ENCODE results near the gene GGCX. TPM values are rescaled to one million over a fixed set of nuclear protein-coding genes. Genes with fewer than 3 reads are reported as not detected.

GGCX gene
- total and polyA plus RNA-seq, 9 of the 15 experiments (the other 6 are each of a cell fraction or from before 2014, with no cell fraction given), result 14.4 to 47.1 (median 28.1) TPM

- no peak for TF ChIP-seq ZBTB43 (CRISPR knock-in tag; IDR thresholded peaks at IDR 0.05)
- no peak for TF ChIP-seq SRSF7 (optimal IDR thresholded peaks at IDR 0.05; ENCODE audit: low read depth, low read length)
- TF ChIP-seq GTF2B (IDR thresholded peaks at IDR 0.05; ENCODE audit: extremely low read depth, insufficient read length), result no peak
- no peak for TF ChIP-seq ZNF699 (CRISPR knock-in tag; IDR thresholded peaks at IDR 0.05; ENCODE audit: insufficient replicate concordance)
- no peak for TF ChIP-seq U2AF2 (optimal IDR thresholded peaks at IDR 0.05; ENCODE audit: low read depth, low read length)
- peak; percentile 26; the same call in 1 of the 2 replicates for TF ChIP-seq ZNF644 (tag; IDR thresholded peaks at IDR 0.05; ENCODE audit: low read depth)
- no peak for TF ChIP-seq MITF (IDR thresholded peaks at IDR 0.05)
- TF ChIP-seq CC2D1A (IDR thresholded peaks at IDR 0.05), result no peak
- no peak; the same call in 1 of the 2 replicates for TF ChIP-seq NR1H2 (CRISPR knock-in tag; IDR thresholded peaks at IDR 0.05)
- TF ChIP-seq TRIM24 (IDR thresholded peaks at IDR 0.05), result no peak
- TF ChIP-seq ZNF124 (CRISPR knock-in tag; IDR thresholded peaks at IDR 0.05), result no peak
- no peak for TF ChIP-seq ZNF77 (CRISPR knock-in tag; IDR thresholded peaks at IDR 0.05)
- no peak for TF ChIP-seq HNRNPUL1 (IDR thresholded peaks at IDR 0.05; ENCODE audit: low read length)
- no peak for TF ChIP-seq RERE (CRISPR knock-in tag; IDR thresholded peaks at IDR 0.05; ENCODE audit: borderline replicate concordance)
- TF ChIP-seq KAT7 (CRISPR knock-in tag; IDR thresholded peaks at IDR 0.05; ENCODE audit: borderline replicate concordance), result 0 out of 2 replicates have a peak, but pooled peaks have one; percentile 3
- TF ChIP-seq ZNF76 (CRISPR knock-in tag; IDR thresholded peaks at IDR 0.05; ENCODE audit: borderline replicate concordance), result no peak
- no peak for TF ChIP-seq ZNF311 (CRISPR knock-in tag; IDR thresholded peaks at IDR 0.05)
- no peak for TF ChIP-seq RAD51 (IDR thresholded peaks at IDR 0.05; ENCODE audit: borderline replicate concordance, low read depth)
- TF ChIP-seq HDGF (IDR thresholded peaks at IDR 0.05), result 0 out of 2 replicates have a peak, but pooled peaks have one; percentile 53
- no peak for TF ChIP-seq XRCC5 (IDR thresholded peaks at IDR 0.05; ENCODE audit: low read depth, low read length)
Measured at GRCh38 chr2:85577386-85578242, 16.3 kb upstream of the GGCX start, which contains the start of gene VAMP8 (continued).

Data from K562 (cell line).